Measurements from ENCODE around the gene AGPAT3. TPM values are rescaled to one million over a fixed set of nuclear protein-coding genes. Genes with fewer than 3 reads are reported as not detected.

The AGPAT3 gene
- total RNA-seq, 1 donor from 2014 or later: 39.1 TPM

DNA sequence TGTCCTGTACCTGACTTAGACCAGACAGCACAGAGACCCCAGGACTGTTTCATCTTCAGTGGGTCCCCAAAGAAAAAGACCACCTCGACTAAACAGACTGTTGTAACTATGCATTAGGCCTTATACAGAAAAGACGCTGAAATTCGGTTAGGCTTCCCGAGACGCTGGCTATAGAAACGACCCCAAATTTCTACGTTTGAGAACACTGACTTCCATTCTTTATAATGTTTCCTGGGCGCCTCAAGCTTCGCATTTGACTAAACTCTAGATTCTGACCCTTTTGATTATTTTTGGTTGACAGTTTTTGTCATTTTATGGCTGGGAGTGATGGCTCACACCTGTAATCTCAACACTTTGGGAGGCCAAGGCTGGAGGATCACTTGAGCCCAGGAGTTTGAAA, 146.1 kb downstream of the AGPAT3 start:
- DNase-seq (ENCODE audit: low read depth): no peak
- TF ChIP-seq, protein P1, sequence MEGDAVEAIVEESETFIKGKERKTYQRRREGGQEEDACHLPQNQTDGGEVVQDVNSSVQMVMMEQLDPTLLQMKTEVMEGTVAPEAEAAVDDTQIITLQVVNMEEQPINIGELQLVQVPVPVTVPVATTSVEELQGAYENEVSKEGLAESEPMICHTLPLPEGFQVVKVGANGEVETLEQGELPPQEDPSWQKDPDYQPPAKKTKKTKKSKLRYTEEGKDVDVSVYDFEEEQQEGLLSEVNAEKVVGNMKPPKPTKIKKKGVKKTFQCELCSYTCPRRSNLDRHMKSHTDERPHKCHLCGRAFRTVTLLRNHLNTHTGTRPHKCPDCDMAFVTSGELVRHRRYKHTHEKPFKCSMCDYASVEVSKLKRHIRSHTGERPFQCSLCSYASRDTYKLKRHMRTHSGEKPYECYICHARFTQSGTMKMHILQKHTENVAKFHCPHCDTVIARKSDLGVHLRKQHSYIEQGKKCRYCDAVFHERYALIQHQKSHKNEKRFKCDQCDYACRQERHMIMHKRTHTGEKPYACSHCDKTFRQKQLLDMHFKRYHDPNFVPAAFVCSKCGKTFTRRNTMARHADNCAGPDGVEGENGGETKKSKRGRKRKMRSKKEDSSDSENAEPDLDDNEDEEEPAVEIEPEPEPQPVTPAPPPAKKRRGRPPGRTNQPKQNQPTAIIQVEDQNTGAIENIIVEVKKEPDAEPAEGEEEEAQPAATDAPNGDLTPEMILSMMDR (conservative IDR thresholded peaks at IDR 0.05; ENCODE audit: low read depth, low read length): no peak
- peak overlapping the region; percentile 85 for H3K4me3 ChIP-seq (ENCODE audit: low read depth, low read length)

DNA sequence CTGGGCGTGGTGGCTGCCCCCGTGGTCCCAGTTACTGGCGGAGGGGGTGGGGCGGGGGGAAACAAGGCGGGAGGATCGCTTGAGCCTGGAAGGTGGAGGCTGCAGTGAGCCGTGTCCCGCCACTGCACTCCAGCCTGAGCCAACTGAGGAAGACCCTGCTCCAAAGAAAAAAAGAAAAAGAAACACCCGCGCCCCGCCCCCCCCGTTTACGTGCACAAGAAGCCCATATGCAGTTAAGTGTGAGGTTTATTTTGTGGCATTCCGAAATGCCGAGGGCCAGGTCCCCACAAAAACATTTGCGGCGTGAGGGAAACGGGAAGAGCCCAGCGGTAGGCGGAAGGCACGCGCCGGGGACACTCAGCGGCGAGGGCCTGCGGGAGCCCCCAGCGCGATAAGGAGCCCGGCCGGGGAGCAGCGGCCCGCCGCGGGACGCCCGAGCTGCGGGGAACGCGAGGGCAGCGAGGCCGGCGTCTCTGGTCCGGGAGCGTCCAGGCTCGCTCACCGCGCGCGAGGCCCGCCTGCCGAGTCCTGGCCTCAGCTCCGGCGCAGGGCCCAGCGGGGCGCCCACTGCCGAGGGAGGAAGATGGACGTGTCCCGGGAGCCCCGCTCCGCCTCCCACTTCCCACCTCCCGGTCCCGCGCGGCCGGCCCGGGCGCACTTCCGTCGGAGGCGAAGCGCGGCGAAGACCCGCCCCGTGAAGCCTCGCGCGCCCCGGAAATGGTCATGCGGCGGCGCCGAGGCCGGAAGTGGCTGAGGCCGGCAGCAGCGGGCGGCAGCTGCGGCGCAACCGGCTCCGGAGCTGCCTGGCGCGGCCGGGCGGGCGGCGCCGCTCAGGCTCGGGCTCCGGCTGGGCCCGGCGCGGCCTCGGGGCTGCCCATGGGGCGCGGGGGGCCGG, 146.8 kb downstream of the AGPAT3 start, which contains the start of gene TRAPPC10:
TRAPPC10 (plus strand) TSS at position 731 of the 895 bp plus-strand sequence. CDS start 185 bp downstream, outside the sequence.
- DNase-seq (ENCODE audit: low read depth): no peak
- H3K4me3 ChIP-seq (ENCODE audit: low read depth, low read length): peak within 1 kb of the TSS; percentile 85
- TF ChIP-seq, protein P1 (conservative IDR thresholded peaks at IDR 0.05; ENCODE audit: low read depth, low read length): no peak

DNA sequence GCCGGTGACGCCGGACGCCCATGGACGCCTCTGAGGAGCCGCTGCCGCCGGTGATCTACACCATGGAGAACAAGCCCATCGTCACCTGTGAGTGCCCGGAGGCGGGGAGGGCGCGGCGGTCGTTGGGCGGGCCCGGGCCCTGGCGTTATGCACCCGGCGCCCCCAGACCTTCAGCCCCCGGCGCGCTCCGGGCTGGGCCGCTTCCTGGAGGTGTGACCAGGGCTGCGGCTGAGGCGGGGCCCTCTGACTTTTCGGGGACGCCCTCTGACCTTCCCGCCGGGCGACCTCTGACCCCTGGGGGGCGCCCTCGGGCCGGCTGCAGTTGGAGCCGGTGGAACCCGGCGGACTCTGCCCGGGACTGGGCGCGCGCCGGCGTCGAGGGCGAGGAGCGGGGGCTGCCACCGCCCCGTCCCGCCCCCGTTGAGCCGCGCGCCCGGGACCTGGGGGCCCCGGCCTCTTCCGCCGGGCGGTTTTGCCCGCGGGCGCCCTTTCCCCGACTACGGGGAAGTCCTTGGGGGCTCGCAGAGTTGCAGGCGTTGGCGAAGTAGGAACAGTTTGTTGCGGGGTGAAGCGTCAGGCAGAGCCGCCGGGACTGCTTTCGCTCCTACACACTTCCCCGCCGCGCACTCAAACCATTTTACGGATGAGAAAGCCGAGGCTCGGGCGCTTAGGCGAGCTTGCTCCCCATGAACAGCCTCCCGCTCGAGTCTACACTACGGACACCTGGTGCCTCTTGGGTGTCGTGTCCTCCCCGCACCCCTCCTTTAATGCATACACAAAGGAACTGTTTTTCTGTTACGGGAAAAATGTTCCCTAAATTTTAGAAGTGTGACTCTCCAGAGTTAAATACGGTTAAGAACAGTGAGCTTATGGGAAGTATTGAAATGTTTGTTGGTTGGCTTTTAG, 147.7 kb downstream of the AGPAT3 start:
- H3K4me3 ChIP-seq (ENCODE audit: low read depth, low read length): peak overlapping the region; percentile 85
- TF ChIP-seq, protein P1 (conservative IDR thresholded peaks at IDR 0.05; ENCODE audit: low read depth, low read length): no peak
- no peak for DNase-seq (ENCODE audit: low read depth)

DNA sequence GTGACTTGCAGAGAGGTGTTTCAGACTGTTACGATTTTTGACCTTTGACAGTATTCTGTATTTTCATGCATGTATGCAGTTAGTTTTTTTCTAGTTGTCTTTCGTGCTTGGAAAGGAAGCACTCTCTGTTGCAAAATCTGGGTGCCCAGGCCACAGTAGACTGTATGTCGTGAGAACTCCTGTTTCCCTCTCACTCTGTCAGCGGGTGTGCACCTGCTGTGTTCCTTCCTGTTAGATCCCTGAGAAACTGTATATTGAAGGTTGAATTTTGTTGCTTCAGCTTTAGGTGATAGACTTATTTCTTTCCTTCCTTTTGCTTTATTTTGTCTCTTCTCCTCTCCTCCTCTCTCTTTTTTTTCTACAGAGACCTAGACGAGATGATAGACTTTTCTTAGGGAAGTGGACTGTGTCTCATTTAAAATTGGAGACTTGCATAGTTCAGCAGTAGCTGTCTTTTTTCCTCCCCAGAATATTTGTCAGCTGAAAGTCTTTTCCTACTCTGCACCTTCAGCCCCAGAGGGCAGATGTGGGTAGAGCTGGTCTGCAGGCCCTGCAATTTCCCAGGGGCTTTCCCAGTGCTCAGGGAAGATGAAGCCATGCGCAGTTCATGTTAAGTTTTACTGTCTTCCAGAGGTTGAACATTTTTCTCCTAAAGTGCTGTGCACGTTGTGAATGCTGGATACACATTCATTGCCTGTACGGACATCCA, 148.5 kb downstream of the AGPAT3 start:
- TF ChIP-seq, protein P1 (conservative IDR thresholded peaks at IDR 0.05; ENCODE audit: low read depth, low read length): peak; percentile 24
- DNase-seq (ENCODE audit: low read depth): no peak
- H3K4me3 ChIP-seq (ENCODE audit: low read depth, low read length): peak overlapping the region; percentile 85

DNA sequence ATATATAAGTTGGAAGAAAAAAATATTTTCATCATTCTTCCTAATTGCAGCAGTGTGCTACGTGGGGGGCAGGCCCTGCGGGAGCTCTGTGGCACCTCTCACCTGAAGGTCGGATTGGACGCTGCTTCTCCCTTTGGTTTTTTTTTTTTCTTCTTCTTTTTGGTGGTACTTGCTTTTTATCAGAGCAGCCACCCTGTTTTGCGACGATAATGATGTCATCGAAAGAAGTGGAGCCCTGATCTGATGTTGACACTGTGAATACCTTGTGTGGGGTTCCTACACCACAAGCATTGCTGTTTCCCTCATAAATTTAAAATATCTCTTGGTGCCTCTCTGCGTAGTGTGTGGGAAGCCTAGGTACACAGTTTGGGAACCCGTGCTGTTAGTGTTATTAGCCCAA, 152.6 kb downstream of the AGPAT3 start:
- DNase-seq (ENCODE audit: low read depth): no peak
- TF ChIP-seq, protein P1 (conservative IDR thresholded peaks at IDR 0.05; ENCODE audit: low read depth, low read length): no peak
- no peak overlapping the region for H3K4me3 ChIP-seq (ENCODE audit: low read depth, low read length)

DNA sequence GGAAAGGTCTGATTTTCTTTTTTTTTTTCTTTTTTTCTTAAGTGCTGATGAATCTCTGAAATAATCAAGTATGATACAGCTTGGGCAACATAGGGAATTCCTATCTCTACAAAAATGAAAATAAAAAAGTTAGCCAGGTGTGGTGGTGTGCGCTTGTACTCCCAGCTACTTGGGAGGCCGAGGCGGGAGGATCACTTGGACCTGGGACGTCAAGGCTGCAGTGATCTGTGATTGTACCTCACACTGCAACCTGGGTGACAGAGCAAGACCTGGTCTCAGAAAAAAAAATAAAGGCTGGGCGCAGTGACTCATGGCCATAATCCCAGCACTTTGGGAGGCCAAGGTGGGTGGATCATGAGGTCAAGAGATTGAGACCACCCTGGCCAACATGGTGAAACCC, 153.1 kb downstream of the AGPAT3 start:
- H3K4me3 ChIP-seq (ENCODE audit: low read depth, low read length): no peak overlapping the region
- TF ChIP-seq, protein P1 (conservative IDR thresholded peaks at IDR 0.05; ENCODE audit: low read depth, low read length): no peak

More for the DNA sequence above, 153.1 kb downstream of the AGPAT3 start:
- DNase-seq (ENCODE audit: low read depth): no peak
